GM21717 (cell line): ENCODE results near the gene SIGLEC7.

Source experiments
- ATAC-seq: cut with Tn5 transposase; IDR thresholded peaks from one replicate; pipeline ENCODE4 v1.9.1; 2021; ENCODE audit warnings: mild to moderate bottlenecking, moderate library complexity; ENCODE audit not compliant: unreplicated experiment

The SIGLEC7 gene

GRCh38 chr19:51200071-51200666, 58.1 kb downstream of the SIGLEC7 start:
- ATAC-seq = no peak

- ATAC-seq = no peak
These were observed 59.6 kb downstream of the SIGLEC7 start for GRCh38 chr19:51201712-51202111.
